IPS DF 6.9 (cell line): Measurements from ENCODE around the gene NAPA.
A peak's percentile ranks its signal among the peaks of the same experiment; 100 is the strongest.

Experiments
- DNase-seq: peaks from one replicate; pipeline ENCODE4 v3.0.0-alpha.2; 2013; ENCODE audit warnings: low read depth, low spot score
- H3K27ac ChIP-seq: one replicate; pipeline ENCODE4 v1.5.1; 2013; ENCODE audit warnings: low read length, control low read depth
- H3K27me3 ChIP-seq: 2 replicates; pipeline ENCODE4 v1.6.1; 2013; ENCODE audit warnings: mild to moderate bottlenecking, low read length; ENCODE audit not compliant: control insufficient read depth, insufficient read depth
- H3K36me3 ChIP-seq: 2 replicates; pipeline ENCODE4 v1.6.1; 2013; ENCODE audit warnings: low read length; ENCODE audit not compliant: control insufficient read depth, insufficient read depth
- H3K4me1 ChIP-seq: 2 replicates; pipeline ENCODE4 v1.6.1; 2013; ENCODE audit warnings: low read length; ENCODE audit not compliant: control insufficient read depth, insufficient read depth
- H3K4me3 ChIP-seq: 2 replicates; pipeline ENCODE4 v1.5.1; 2013; ENCODE audit warnings: mild to moderate bottlenecking, low read length
- H3K9me3 ChIP-seq: 2 replicates; pipeline ENCODE4 v1.6.1; 2013; ENCODE audit warnings: low read length, inconsistent platforms; ENCODE audit not compliant: control insufficient read depth, insufficient read depth
- WGBS: extraction: QIAGEN DNeasy Blood & Tissue Kit; methylation state at CpG from one replicate; pipeline ENCODE4 v1.1.7; 2013; ENCODE audit warnings: mixed read lengths, missing lambda C conversion rate; ENCODE audit not compliant: insufficient read length, insufficient coverage; 5-methylcytosine and 5-hydroxymethylcytosine counted together

NAPA gene

DNA sequence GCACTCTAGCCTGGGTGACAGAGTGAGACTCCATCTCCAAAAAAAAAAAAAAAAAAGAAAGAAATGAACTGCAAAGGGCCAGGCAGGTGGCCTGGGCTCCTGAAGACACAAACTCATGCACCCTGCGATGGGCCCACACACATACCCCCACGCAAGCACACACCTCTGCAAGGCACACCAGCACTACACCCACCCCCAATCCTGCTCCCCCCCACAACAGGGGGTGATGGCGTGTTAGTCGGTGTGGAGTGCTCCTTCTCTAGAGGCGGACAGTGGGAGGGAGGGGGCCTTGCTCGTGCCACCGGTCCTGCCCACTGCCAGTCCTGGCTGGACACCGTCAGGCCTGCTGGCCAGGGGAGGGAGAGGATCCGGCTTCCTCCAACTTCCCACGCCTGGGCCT lies 41.5 kb downstream of the NAPA start:
- no peak overlapping the region for H3K4me3 ChIP-seq
- no peak overlapping the region for H3K27ac ChIP-seq
- H3K27me3 ChIP-seq, result no peaks in the 10 kb centered on the region
- no peaks in the 10 kb centered on the region for H3K9me3 ChIP-seq
- no peak for DNase-seq
- WGBS, result no CpG with 5 or more reads among the region's 10 CpGs
- H3K36me3 ChIP-seq, result peaks cover 6% of the 10 kb centered on the region; the same call in 1 of the 2 replicates
- peaks cover 10% of the 10 kb centered on the region for H3K4me1 ChIP-seq

DNA sequence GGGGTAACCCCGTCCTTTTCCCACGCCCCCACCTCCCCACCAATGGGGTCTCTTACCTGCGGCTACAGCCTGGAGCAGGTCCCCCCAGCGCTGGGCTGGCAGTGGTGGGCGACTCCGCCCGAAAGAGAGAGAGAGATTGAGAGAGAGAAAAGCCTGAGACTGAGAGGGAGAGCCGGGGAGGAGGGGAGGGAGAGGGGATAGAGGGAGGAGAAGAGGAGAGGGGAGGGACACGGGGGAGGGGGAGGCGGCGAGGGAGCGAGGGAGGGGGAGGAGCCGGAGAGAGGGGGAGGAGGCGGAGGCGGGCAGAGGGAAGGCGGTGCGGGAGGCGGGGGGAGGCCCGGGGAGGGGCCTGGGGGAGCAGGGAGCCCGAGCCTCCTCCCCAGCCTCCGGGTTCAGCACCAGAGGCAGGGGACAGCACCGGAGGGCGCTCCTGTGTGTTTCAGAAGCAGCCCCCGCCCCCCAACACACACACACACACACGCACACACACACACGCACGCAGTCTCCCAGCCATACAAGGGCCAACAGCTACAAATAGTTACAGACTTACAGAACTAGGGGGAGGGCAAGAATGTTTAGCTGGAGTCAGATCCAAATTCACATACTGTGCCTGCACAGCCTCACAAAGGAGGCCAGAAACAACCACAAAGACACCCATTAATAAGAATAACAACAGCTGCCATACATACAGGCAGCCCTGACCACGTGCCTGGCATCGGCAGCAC lies 43.0 kb downstream of the NAPA start, which contains the start of gene SLC8A2:
Gene SLC8A2 (minus strand): TSS at position 161 of the 725 bp plus-strand sequence. CDS start 5,490 bp downstream, outside the sequence.
- Histone ChIP-seq H3K4me1 (peaks cover 12% of the 10 kb centered on the region), H3K27me3 (no peaks in the 10 kb centered on the region), H3K27ac (no peak within 1 kb of the TSS), H3K36me3 (peaks cover 6% of the 10 kb centered on the region; the same call in 1 of the 2 replicates), H3K4me3 (peak within 1 kb of the TSS; percentile 69; the same call in 1 of the 2 replicates), H3K9me3 (no peaks in the 10 kb centered on the region)
- no peak for DNase-seq
- WGBS, result no CpG with 5 or more reads among the region's 29 CpGs

DNA sequence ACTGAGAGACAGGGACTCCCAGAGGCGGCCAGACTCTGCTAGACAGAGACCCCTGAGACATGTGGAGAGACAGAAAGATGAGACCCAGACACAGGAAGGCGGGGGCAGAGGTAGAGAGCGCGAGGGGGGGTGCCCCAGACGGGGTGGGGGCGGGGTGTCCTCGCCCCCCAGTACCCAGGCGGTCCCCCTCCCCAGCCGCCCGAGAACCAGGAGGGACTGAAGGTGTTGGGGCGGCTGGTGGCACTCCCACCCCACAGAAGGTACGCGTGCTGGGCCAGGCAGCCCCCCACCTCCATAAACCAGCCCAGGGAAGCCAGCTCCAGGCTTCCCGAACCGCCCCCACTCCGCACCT lies 43.5 kb downstream of the NAPA start:
- H3K4me3 ChIP-seq, result peak overlapping the region; percentile 69; the same call in 1 of the 2 replicates
- WGBS, result no CpG with 5 or more reads among the region's 16 CpGs
- no peak overlapping the region for H3K27ac ChIP-seq
- DNase-seq, result no peak
- peaks cover 12% of the 10 kb centered on the region for H3K4me1 ChIP-seq
- no peaks in the 10 kb centered on the region for H3K27me3 ChIP-seq
- peaks cover 1% of the 10 kb centered on the region; the same call in 1 of the 2 replicates for H3K36me3 ChIP-seq
- H3K9me3 ChIP-seq, result no peaks in the 10 kb centered on the region

DNA sequence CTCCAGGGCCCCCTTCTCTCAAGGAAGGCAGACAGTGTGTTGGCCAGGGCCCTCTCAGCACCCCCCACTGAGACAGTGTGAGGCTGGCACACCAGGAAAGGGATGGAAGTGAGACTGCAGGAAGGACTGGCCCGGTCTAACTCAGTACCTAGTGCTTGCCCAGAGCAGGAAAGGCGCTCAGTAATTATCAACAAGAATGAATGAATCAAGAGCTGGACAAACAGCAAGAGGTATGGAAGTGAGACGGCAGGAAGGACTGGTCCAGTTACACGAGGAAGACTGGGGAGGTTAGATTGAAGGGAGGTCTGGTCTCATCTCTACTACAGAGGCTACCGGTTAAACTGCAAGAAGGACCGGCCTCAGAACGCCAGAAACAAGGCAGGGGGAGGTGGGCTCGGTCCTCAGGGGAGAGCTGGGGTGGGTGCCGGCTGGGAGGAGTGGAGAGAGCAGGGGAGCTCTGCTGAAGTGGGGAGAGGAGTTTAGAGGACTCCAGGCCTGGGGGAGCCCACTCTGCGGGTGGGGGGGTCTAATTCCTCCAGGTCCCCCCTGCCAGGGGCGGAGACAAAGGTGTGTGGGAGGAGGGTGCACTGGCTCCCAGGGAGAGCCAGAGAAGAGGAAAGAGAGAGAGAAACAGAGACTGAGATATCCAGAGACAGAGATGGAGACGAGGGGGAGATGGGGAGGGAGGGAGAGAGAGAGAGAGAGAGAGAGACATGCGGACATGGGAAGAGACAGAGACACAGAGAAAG lies 44.2 kb downstream of the NAPA start:
- Histone ChIP-seq H3K4me1 (peaks cover 12% of the 10 kb centered on the region), H3K27ac (no peak overlapping the region), H3K36me3 (no peaks in the 10 kb centered on the region), H3K9me3 (no peaks in the 10 kb centered on the region), H3K4me3 (no peak overlapping the region; the same call in 1 of the 2 replicates), H3K27me3 (no peaks in the 10 kb centered on the region)
- WGBS, result no CpG with 5 or more reads among the region's 13 CpGs
- DNase-seq, result no peak

DNA sequence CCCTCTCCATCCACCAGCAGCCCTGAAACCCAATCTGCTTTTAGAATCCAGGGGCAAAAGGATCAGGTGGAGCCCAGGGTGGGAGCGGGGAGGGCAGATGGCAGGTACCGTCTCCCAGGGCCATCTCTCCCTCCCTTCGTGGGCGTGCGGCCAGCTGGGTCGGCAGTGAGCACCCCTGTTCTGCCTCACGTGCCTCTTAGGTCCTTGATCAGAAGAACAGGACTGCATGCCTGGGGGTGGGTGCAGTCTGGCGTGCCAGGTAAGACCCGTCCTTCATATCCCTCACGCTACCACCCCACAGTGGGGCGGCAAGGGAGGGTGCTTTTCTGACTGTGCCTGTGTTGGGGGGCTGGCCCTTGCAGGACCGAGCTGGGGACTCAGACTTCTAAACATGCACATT lies 45.1 kb downstream of the NAPA start:
- Histone ChIP-seq H3K36me3 (no peaks in the 10 kb centered on the region), H3K27ac (no peak overlapping the region), H3K9me3 (no peaks in the 10 kb centered on the region), H3K4me1 (peaks cover 12% of the 10 kb centered on the region), H3K27me3 (no peaks in the 10 kb centered on the region), H3K4me3 (no peak overlapping the region)
- no peak for DNase-seq
- no CpG with 5 or more reads among the region's 12 CpGs for WGBS

DNA sequence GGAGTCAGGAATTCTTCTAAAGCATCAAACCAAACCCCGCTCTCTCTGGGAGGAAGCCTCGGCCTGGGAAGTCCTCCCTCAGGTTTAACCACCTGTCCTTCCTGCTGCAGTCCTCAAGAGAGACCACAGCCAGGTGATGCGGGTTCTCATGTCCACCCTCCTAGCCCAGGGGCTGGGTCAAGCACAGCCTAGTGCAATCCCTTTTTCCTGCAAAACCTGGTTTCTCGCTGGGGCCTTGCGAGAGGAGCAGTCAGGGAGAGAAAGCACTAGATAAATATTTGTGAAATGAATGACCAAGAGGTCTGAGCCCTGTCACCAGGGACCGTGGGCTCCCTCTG lies 45.5 kb downstream of the NAPA start:
- H3K27ac ChIP-seq, result no peak overlapping the region
- no peak overlapping the region for H3K4me3 ChIP-seq
- H3K9me3 ChIP-seq, result no peaks in the 10 kb centered on the region
- WGBS, result no CpG with 5 or more reads among the region's 6 CpGs
- no peaks in the 10 kb centered on the region for H3K27me3 ChIP-seq
- no peaks in the 10 kb centered on the region for H3K36me3 ChIP-seq
- DNase-seq, result no peak
- peaks cover 12% of the 10 kb centered on the region for H3K4me1 ChIP-seq

DNA sequence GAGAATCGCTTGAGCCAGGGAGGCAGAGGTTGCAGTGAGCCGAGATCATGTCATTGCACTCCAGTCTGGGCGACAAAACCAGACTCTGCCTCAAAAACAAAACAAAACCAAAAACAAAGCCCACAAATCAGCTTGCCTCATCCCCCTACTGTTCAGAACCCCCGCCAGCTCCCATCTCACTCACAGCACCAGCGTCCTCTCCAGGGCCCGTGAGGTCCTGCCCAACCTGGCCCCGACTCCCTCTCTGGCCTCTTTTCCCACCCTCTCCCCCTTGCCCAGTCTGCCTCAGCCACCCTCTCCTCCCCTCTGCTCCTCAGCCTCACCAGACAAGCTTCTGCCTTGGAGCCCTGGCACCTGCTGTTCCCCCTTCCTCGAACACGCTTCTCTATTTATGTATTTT lies 46.9 kb downstream of the NAPA start:
- no peak overlapping the region for H3K27ac ChIP-seq
- no peak overlapping the region for H3K4me3 ChIP-seq
- no peak for DNase-seq
- no peaks in the 10 kb centered on the region for H3K9me3 ChIP-seq
- no peaks in the 10 kb centered on the region for H3K27me3 ChIP-seq
- H3K36me3 ChIP-seq, result no peaks in the 10 kb centered on the region
- H3K4me1 ChIP-seq, result peaks cover 12% of the 10 kb centered on the region
- WGBS, result no CpG with 5 or more reads among the region's 9 CpGs

DNA sequence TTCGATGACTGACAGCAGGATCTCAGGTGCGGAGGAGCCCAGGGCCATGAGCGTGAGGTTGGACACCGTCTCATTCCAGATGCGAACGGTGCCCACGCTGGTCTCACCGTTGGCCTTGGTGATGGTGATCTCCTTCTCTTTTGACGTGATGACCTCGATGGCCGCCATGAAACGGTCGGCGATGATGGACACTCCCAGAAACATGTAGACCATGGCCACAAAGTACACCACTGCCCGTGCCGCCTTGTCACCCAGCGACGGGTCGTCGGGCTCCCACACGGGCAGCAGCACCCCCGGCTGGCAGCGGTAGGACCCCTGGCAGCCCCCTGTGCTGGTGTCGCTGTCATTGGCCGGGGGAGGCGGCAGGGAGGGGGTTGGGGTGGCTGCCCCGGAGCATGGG lies 48.9 kb downstream of the NAPA start:
- Histone ChIP-seq H3K36me3 (no peaks in the 10 kb centered on the region), H3K4me3 (no peak overlapping the region), H3K4me1 (peaks cover 10% of the 10 kb centered on the region), H3K27me3 (no peaks in the 10 kb centered on the region), H3K27ac (no peak overlapping the region), H3K9me3 (no peaks in the 10 kb centered on the region)
- no CpG with 5 or more reads among the region's 27 CpGs for WGBS
- DNase-seq, result no peak

DNA sequence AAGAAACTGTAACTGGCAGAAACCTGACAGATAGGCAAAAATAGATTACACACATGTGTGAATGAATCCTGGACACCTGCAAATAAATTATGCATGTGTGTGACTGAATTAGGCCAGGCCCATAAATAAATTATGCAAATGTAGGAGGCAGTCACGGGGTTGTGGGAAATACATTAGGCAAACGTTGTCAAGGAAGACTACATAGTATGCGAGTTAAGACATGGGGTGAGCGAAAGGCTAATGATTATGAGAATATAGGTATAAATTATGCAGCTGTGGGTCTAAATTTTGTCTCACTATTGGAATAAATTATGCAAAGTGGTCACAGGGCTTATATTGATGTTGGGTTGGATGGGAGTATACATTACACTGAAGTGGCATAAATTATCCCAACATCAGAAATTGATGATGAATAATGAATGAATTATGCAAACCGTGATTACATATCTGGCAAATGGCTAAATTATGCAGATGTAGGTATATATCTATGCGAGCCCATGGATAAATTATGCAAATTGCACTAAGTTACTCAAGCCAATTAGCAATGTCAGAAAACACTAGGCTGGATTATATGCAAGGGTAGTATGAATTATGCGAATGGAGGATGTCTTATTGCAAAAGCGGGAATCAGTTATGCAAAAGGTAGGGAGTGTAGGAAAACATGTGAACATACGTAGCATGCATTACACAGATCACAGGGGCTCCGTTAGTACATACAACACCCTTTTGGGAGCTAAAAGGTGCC lies 50.0 kb downstream of the NAPA start:
- peaks cover 9% of the 10 kb centered on the region; the same call in 1 of the 2 replicates for H3K4me1 ChIP-seq
- no peaks in the 10 kb centered on the region for H3K9me3 ChIP-seq
- no peaks in the 10 kb centered on the region for H3K27me3 ChIP-seq
- no peaks in the 10 kb centered on the region for H3K36me3 ChIP-seq
- DNase-seq, result no peak
- H3K4me3 ChIP-seq, result no peak overlapping the region
- no peak overlapping the region for H3K27ac ChIP-seq
- 100% methylated on average over 4 of the region's 10 CpGs for WGBS

DNA sequence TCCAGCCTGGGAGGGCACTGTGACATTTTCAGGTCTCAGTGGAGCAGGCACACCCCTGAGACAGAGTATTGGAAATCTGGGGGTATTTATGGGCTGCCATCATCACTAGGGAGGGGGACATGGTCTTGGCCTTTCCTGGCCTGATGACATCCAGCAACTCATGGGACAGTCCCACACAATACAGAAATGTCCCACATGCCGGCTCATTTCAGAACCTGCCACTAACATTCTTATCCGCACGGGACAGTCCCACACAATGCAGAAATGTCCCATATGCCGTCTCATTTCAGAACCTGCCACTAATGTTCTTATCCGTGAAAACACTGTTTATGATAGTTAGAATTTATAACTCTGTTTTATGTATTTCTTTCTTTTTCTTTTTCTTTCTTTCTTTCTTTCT lies 53.0 kb downstream of the NAPA start:
- Histone ChIP-seq H3K4me1 (no peaks in the 10 kb centered on the region; the same call in 1 of the 2 replicates), H3K27me3 (no peaks in the 10 kb centered on the region), H3K36me3 (peaks cover 5% of the 10 kb centered on the region; the same call in 1 of the 2 replicates), H3K27ac (no peak overlapping the region), H3K9me3 (no peaks in the 10 kb centered on the region), H3K4me3 (no peak overlapping the region)
- DNase-seq, result no peak
- no CpG with 5 or more reads among the region's 5 CpGs for whole genome bisulfite sequencing
